ENCODE results near the gene WDR37. TPM values are rescaled to one million over a fixed set of nuclear protein-coding genes. Genes with fewer than 3 reads are reported as not detected.

Gene WDR37
- total and polyA plus RNA-seq, 12 donors, result 6.8 to 36.5 (median 31.4) TPM

DNA sequence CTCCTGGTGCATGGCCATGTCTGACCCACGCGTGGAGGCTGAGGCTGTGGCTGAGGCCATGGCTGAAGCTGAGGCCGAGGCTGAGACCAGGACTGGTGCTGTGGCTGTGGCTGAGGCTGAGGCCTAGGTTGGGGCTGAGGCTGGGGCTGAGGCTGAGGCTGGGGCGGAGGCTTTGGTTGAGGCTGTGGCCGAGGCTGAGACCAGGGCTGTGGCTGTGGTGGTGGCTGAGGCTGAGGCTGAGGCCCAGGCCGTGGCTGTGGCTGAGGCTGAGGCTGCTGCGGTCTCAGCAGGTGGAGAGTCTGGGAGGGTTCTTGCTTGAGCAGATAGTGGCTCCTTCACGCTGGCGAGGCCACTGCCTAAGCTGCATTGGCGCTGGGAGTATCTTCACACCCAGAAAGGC lies 76.4 kb downstream of the WDR37 start:
- WGBS, 2 donors, result 87 to 93% methylated on average over 10 of the region's 10 CpGs
- Histone ChIP-seq H3K9me3 (peaks cover 0 to 1% (median 0%) of the 10 kb centered on the region in 11 donors), H3K4me3 (no peak overlapping the region), H3K4me1 (peaks cover 0 to 5% (median 0%) of the 10 kb centered on the region in 9 donors), H3K27me3 (no peaks in the 10 kb centered on the region), H3K27ac (no peak overlapping the region), H3K36me3 (peaks cover 0 to 50% (median 21%) of the 10 kb centered on the region in 9 donors)
- no peak for TF ChIP-seq CTCF (IDR thresholded peaks at IDR 0.05)
- ATAC-seq (peak in 5 of 8 donors; percentile 9 to 33 (median 19)), DNase-seq (no peak)
- intact Hi-C loops (cut with DNase I), result no loop called here

DNA sequence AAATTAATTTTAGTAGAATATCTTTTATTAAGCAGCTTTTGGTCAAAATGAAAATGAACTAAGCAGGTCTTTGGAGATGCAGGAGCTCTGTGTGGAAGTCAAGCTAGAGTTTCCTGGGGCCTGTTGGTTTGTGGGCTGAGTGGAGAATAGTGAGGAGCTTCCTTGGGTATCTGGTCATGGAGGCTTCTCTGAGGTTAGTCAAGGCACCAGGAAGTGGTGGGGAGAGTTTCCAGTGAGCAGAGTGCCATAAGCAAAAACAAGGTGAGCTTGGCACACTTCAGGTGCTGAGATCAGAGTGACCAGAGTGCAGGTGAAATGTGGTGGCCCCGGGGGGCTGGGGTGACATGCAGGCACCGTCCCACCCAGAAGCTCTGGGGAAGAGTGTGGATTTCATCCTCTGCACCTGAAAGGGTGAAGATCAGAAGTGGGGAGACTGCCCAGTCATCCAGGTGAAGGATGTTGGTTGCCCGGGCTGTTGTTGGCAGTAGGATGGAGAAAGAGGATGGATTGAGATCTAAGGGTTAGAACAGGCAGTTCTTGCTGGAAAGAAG lies 77.4 kb downstream of the WDR37 start:
- WGBS, 2 donors, result 94 to 97% methylated on average over 3 of the region's 3 CpGs
- no peak for TF ChIP-seq CTCF (IDR thresholded peaks at IDR 0.05)
- no peaks in the 10 kb centered on the region for H3K27me3 ChIP-seq
- H3K4me1 ChIP-seq, result no peaks in the 10 kb centered on the region
- peaks cover 0 to 40% (median 21%) of the 10 kb centered on the region in 9 donors for H3K36me3 ChIP-seq
- H3K4me3 ChIP-seq, result no peak overlapping the region
- DNase-seq, result no peak
- H3K27ac ChIP-seq, result no peak overlapping the region
- peak in 2 of 8 donors; percentile 16 to 19 for ATAC-seq
- intact Hi-C loops (cut with DNase I), result no loop called here
- H3K9me3 ChIP-seq, result peaks cover 0 to 9% (median 4%) of the 10 kb centered on the region in 11 donors

GRCh38 chr10:1134156-1134555 lies 78.0 kb downstream of the WDR37 start:
- intact Hi-C loops (cut with DNase I), result no loop called here
- 69 to 79% methylated on average over 2 of the region's 2 CpGs for WGBS, 2 donors

GRCh38 chr10:1136268-1136667 lies 80.1 kb downstream of the WDR37 start:
- Histone ChIP-seq H3K27me3 (no peaks in the 10 kb centered on the region), H3K36me3 (peaks cover 0 to 14% (median 2%) of the 10 kb centered on the region in 9 donors), H3K27ac (no peak overlapping the region), H3K4me1 (no peaks in the 10 kb centered on the region), H3K4me3 (no peak overlapping the region), H3K9me3 (peaks cover 0 to 24% (median 5%) of the 10 kb centered on the region in 11 donors)
- ATAC-seq (no peak), DNase-seq (no peak)
- intact Hi-C loops (cut with DNase I), result no loop called here
- TF ChIP-seq CTCF (IDR thresholded peaks at IDR 0.05), result no peak

More at GRCh38 chr10:1134156-1134555, 78.0 kb downstream of the WDR37 start:
- H3K4me3 ChIP-seq, result no peak overlapping the region
- DNase-seq, result no peak
- peak in 1 of 8 donors; percentile 7 for ATAC-seq
- H3K27me3 ChIP-seq, result no peaks in the 10 kb centered on the region
- peaks cover 0 to 35% (median 21%) of the 10 kb centered on the region in 9 donors for H3K36me3 ChIP-seq
- no peaks in the 10 kb centered on the region for H3K4me1 ChIP-seq
- H3K27ac ChIP-seq, result no peak overlapping the region
- H3K9me3 ChIP-seq, result peaks cover 0 to 15% (median 5%) of the 10 kb centered on the region in 11 donors
- no peak for TF ChIP-seq CTCF (IDR thresholded peaks at IDR 0.05)
